PFSK-1 (cell line): ENCODE data around the gene RASAL2.

Experiments
- FOXP2 ChIP-seq: optimal IDR thresholded peaks from 2 replicates; pipeline ENCODE3; 2011; ENCODE audit warnings: borderline replicate concordance, control low read depth, inconsistent platforms; ENCODE audit not compliant: insufficient read depth; ENCODE audit errors: extremely low read length, extremely low read depth
- POLR2AphosphoS5 ChIP-seq: IDR thresholded peaks from 2 replicates; pipeline ENCODE4 v1.6.1; 2012; ENCODE audit warnings: low read depth, mild to moderate bottlenecking, control low read depth, low read length, moderate library complexity
- REST ChIP-seq, 2 experiments: IDR thresholded peaks; 2 replicates each; pipeline versions ENCODE4 v1.6.1 to v1.8.0; 2011 to 2012; ENCODE audit warnings: low read depth in 2 of 2, low read length in 2 of 2, control low read depth in 1 of 2, inconsistent platforms in 1 of 2, mild to moderate bottlenecking in 1 of 2, moderate library complexity in 1 of 2; ENCODE audit not compliant: insufficient read depth in 1 of 2
- SIN3A ChIP-seq: IDR thresholded peaks from 2 replicates; pipeline ENCODE4 v1.6.1; 2012; ENCODE audit warnings: mild to moderate bottlenecking, low read length, moderate library complexity, borderline replicate concordance; ENCODE audit not compliant: insufficient read depth
- TAF1 ChIP-seq: IDR thresholded peaks from 2 replicates; pipeline ENCODE4 v1.6.1; 2012; ENCODE audit warnings: low read length, control low read depth, borderline replicate concordance; ENCODE audit not compliant: insufficient read depth

GRCh38 chr1:178091986-178092745, 1.7 kb upstream of the RASAL2 start:
- TF ChIP-seq POLR2AphosphoS5 (no peak), TAF1 (no peak), REST (IDR thresholded peaks at IDR 0.05; ENCODE audit: insufficient read depth in 1 of 2, low read depth in 2 of 2, low read length in 2 of 2) (no peak), SIN3A (no peak), FOXP2 (no peak)
